Kidney (tissue), 14 donors: ENCODE data around the gene DOK4. TPM values are rescaled to one million over a fixed set of nuclear protein-coding genes. Genes with fewer than 3 reads are reported as not detected.

Source experiments
- DNase-seq, 5 donors: peaks; one replicate each; pipeline ENCODE4 v3.0.0-alpha.2; 2013 to 2020
- FAIRE-seq: peaks from 2 replicates; lab custom pipeline; 2012; peaks lifted over from hg19 to GRCh38; lab: Jason Lieb, UNC
- H3K27ac ChIP-seq, 2 donors: one replicate each; pipeline ENCODE4 v1.7.0; 2013; ENCODE audit warnings: low read depth in 2 of 2, low read length in 2 of 2, inconsistent platforms in 1 of 2
- H3K27me3 ChIP-seq: one replicate; pipeline ENCODE4 v1.7.1; 2013; ENCODE audit warnings: low read length, inconsistent platforms; ENCODE audit not compliant: control insufficient read depth, insufficient read depth
- H3K36me3 ChIP-seq, 3 donors: one replicate each; pipeline versions ENCODE4 v1.7.0 to v1.7.1; 2013; ENCODE audit warnings: low read length in 3 of 3, control low read depth in 1 of 3, inconsistent platforms in 1 of 3; ENCODE audit not compliant: insufficient read depth in 3 of 3, control insufficient read depth in 2 of 3
- H3K4me1 ChIP-seq, 3 donors: one replicate each; pipeline versions ENCODE4 v1.7.0 to v1.7.1; 2013; ENCODE audit warnings: low read length in 3 of 3, inconsistent platforms in 1 of 3, low read depth in 1 of 3; ENCODE audit not compliant: control insufficient read depth in 2 of 3, insufficient read depth in 2 of 3
- H3K4me3 ChIP-seq, 3 donors: one replicate each; pipeline versions ENCODE4 v1.7.0 to v1.8.1; 2013; ENCODE audit warnings: low read length in 3 of 3, control low read depth in 1 of 3, inconsistent platforms in 1 of 3
- H3K9ac ChIP-seq, 3 donors: one replicate each; pipeline versions ENCODE4 v1.7.0 to v1.7.1; 2013; ENCODE audit warnings: low read length in 3 of 3, control low read depth in 1 of 3, inconsistent platforms in 1 of 3
- H3K9me3 ChIP-seq, 3 donors: one replicate each; pipeline versions ENCODE4 v1.7.0 to v1.7.1; 2013; ENCODE audit warnings: low read length in 3 of 3, control low read depth in 1 of 3, inconsistent platforms in 1 of 3; ENCODE audit not compliant: control insufficient read depth in 2 of 3, insufficient read depth in 1 of 3
- intact Hi-C: fragments of 100-400 bp; cut with DNase I; formaldehyde crosslinking; loops from one replicate; pipeline ENCODE4 v1.11.1; 2022
- polyA plus RNA-seq: library from polyadenylated mRNA; stranded (reverse); fragments of 350-450 nt; fragmentation: Illumina TruSeq; extraction: RNeasy Lipid Tissue Mini Kit (QIAGEN cat#74804); gene quantifications from one replicate; pipeline ENCODE4 v1.2.3, GENCODE V29; 2014; ENCODE audit warnings: low read depth, low replicate concordance; ENCODE audit not compliant: insufficient read depth
- total RNA-seq: library from RNA; stranded (reverse); fragmentation: NEBNext Ultra II Directional; extraction: Animal tissue kit (Norgen Biotek cat#: 25700); gene quantifications from one replicate; pipeline ENCODE4 v1.2.1, GENCODE V29; 2021
- TF ChIP-seq, protein P1 (sequence below): IDR thresholded peaks from 3 replicates; pipeline ENCODE4 v1.5.1; 2012; ENCODE audit warnings: mild to moderate bottlenecking, moderate library complexity, borderline replicate concordance; ENCODE audit not compliant: insufficient read depth; ENCODE audit errors: extremely low read depth
- donor health status: control.
- donor health status: control.
- donor health status: control.
- donor health status: control.
- donor health status: control.
- donor health status: DM: yes; HTN: yes; CAD: no.
- donor health status: Normal renal cell carcinoma (clear cell type).

The DOK4 gene
- total and polyA plus RNA-seq, 2 donors from 2014 or later, result 57.2 to 63.7 TPM

- no peaks in the 10 kb centered on the region for H3K9me3 ChIP-seq
- intact Hi-C loops, result no loop called here
- peaks cover 0 to 64% (median 49%) of the 10 kb centered on the region in 3 donors for H3K4me1 ChIP-seq
- no peaks in the 10 kb centered on the region for H3K36me3 ChIP-seq
- TF ChIP-seq, protein P1, sequence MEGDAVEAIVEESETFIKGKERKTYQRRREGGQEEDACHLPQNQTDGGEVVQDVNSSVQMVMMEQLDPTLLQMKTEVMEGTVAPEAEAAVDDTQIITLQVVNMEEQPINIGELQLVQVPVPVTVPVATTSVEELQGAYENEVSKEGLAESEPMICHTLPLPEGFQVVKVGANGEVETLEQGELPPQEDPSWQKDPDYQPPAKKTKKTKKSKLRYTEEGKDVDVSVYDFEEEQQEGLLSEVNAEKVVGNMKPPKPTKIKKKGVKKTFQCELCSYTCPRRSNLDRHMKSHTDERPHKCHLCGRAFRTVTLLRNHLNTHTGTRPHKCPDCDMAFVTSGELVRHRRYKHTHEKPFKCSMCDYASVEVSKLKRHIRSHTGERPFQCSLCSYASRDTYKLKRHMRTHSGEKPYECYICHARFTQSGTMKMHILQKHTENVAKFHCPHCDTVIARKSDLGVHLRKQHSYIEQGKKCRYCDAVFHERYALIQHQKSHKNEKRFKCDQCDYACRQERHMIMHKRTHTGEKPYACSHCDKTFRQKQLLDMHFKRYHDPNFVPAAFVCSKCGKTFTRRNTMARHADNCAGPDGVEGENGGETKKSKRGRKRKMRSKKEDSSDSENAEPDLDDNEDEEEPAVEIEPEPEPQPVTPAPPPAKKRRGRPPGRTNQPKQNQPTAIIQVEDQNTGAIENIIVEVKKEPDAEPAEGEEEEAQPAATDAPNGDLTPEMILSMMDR, result no peak
- H3K27me3 ChIP-seq, result no peaks in the 10 kb centered on the region
- peak overlapping the region; percentile 11 to 45 for H3K27ac ChIP-seq
- no peak overlapping the region for H3K4me3 ChIP-seq
- peak overlapping the region in 1 of 3 donors; percentile 48 for H3K9ac ChIP-seq
- FAIRE-seq, result no peak
- DNase-seq, result no peak
Measured at GRCh38 chr16:57480754-57481230, 5.5 kb downstream of the DOK4 start.

- DNase-seq (peak in 2 of 5 donors; percentile 64 to 91), FAIRE-seq (no peak)
- Histone ChIP-seq H3K9ac (peak overlapping the region in 1 of 3 donors; percentile 55), H3K27ac (peak overlapping the region; percentile 68 to 71), H3K9me3 (no peaks in the 10 kb centered on the region), H3K36me3 (peaks cover 0 to under 1% (median 0%) of the 10 kb centered on the region in 3 donors), H3K4me3 (peak overlapping the region; percentile 26 to 72 (median 70)), H3K27me3 (no peaks in the 10 kb centered on the region), H3K4me1 (peaks cover 0 to 60% (median 47%) of the 10 kb centered on the region in 3 donors)
- TF ChIP-seq, protein P1, result no peak
- intact Hi-C loops, result no loop called here
Measured at GRCh38 chr16:57479976-57480753, 6.1 kb downstream of the DOK4 start.

DNA sequence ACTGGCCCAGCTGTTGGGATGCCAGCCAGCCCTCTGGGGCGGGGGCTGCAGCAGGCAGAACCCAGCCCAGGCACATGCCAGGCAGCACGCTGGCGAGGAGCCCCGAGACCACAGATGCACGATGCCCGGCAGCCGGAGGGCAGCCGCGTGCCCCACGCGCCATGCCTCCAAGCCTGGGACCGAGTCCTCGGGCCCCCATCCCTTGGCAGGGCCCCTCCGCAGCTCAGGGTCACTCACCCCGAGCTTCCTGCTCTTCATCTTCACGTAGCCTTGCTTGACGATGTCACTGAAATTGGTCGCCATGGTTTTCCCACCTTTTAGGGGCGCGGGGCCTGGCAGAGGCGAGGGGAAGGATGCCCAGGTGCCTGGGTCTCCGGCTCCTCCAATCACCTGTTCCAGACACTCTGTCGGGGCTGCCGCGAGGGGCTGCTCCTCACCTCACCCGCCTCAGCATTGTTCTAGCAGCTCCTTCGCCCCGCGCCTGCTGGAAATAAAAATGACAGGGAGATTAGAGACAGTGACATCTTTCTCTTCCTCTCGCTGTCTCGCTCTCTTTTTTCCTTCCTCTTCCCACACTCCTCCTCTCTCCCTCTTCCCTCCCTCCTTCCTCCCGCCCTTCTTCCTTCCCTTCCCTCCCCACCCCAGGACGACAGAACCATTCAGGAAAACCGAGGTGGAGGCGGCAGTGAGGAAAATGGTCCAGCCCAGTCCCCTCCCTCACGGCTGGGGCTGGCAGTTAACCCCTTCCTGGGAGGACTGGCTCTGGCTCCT, 6.9 kb downstream of the DOK4 start:
- TF ChIP-seq, protein P1, result no peak
- Histone ChIP-seq H3K9me3 (no peaks in the 10 kb centered on the region), H3K4me3 (peak overlapping the region; percentile 68 to 72 (median 70)), H3K36me3 (peaks cover 0 to 7% (median 7%) of the 10 kb centered on the region in 3 donors), H3K9ac (peak overlapping the region; percentile 36 to 55 (median 39)), H3K27me3 (no peaks in the 10 kb centered on the region), H3K27ac (peak overlapping the region; percentile 68 to 71), H3K4me1 (peaks cover 0 to 52% (median 40%) of the 10 kb centered on the region in 3 donors)
- intact Hi-C loops, result no loop called here
- no peak for FAIRE-seq
- DNase-seq, result peak in 4 of 5 donors; percentile 65 to 87 (median 76)
